ENCODE data around the gene ZNF296.

DNA sequence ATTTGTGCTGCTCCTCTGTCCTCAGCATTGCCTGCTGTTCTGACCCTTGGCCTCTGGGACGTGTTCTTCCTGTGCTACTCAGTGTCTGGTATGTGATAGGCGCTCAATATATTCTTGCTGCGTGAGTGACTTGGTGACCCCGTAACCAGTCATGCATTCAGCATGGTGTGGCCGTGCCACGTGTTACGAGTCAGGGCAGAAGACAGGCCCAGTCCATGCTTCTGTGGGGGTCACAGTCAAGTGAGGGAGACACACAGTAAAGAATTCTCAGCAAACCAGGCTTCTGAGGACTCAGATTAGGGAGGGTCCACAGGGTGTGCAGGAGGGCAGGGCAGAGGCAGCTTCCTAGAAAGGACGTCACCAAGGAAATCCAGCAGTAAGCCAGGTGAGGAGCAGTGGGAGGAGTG is 24.6 kb upstream of the ZNF296 start:
- TF ChIP-seq POLR2AphosphoS5 (IDR thresholded peaks at IDR 0.05) = no peak
- TF ChIP-seq, protein P1, sequence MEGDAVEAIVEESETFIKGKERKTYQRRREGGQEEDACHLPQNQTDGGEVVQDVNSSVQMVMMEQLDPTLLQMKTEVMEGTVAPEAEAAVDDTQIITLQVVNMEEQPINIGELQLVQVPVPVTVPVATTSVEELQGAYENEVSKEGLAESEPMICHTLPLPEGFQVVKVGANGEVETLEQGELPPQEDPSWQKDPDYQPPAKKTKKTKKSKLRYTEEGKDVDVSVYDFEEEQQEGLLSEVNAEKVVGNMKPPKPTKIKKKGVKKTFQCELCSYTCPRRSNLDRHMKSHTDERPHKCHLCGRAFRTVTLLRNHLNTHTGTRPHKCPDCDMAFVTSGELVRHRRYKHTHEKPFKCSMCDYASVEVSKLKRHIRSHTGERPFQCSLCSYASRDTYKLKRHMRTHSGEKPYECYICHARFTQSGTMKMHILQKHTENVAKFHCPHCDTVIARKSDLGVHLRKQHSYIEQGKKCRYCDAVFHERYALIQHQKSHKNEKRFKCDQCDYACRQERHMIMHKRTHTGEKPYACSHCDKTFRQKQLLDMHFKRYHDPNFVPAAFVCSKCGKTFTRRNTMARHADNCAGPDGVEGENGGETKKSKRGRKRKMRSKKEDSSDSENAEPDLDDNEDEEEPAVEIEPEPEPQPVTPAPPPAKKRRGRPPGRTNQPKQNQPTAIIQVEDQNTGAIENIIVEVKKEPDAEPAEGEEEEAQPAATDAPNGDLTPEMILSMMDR (IDR thresholded peaks at IDR 0.05) = no peak

Measured in breast epithelium (tissue), 3 donors.